Kidney (tissue), 14 donors: Measurements from ENCODE around the gene RTCA. TPM values are rescaled to one million over a fixed set of nuclear protein-coding genes. Genes with fewer than 3 reads are reported as not detected.

Source experiments
- DNase-seq, 5 donors: peaks; one replicate each; pipeline ENCODE4 v3.0.0-alpha.2; 2013 to 2020
- FAIRE-seq: peaks from 2 replicates; lab custom pipeline; 2012; peaks lifted over from hg19 to GRCh38; lab: Jason Lieb, UNC
- H3K27ac ChIP-seq, 2 donors: one replicate each; pipeline ENCODE4 v1.7.0; 2013; ENCODE audit warnings: low read depth in 2 of 2, low read length in 2 of 2, inconsistent platforms in 1 of 2
- H3K27me3 ChIP-seq: one replicate; pipeline ENCODE4 v1.7.1; 2013; ENCODE audit warnings: low read length, inconsistent platforms; ENCODE audit not compliant: control insufficient read depth, insufficient read depth
- H3K36me3 ChIP-seq, 3 donors: one replicate each; pipeline versions ENCODE4 v1.7.0 to v1.7.1; 2013; ENCODE audit warnings: low read length in 3 of 3, control low read depth in 1 of 3, inconsistent platforms in 1 of 3; ENCODE audit not compliant: insufficient read depth in 3 of 3, control insufficient read depth in 2 of 3
- H3K4me1 ChIP-seq, 3 donors: one replicate each; pipeline versions ENCODE4 v1.7.0 to v1.7.1; 2013; ENCODE audit warnings: low read length in 3 of 3, inconsistent platforms in 1 of 3, low read depth in 1 of 3; ENCODE audit not compliant: control insufficient read depth in 2 of 3, insufficient read depth in 2 of 3
- H3K4me3 ChIP-seq, 3 donors: one replicate each; pipeline versions ENCODE4 v1.7.0 to v1.8.1; 2013; ENCODE audit warnings: low read length in 3 of 3, control low read depth in 1 of 3, inconsistent platforms in 1 of 3
- H3K9ac ChIP-seq, 3 donors: one replicate each; pipeline versions ENCODE4 v1.7.0 to v1.7.1; 2013; ENCODE audit warnings: low read length in 3 of 3, control low read depth in 1 of 3, inconsistent platforms in 1 of 3
- H3K9me3 ChIP-seq, 3 donors: one replicate each; pipeline versions ENCODE4 v1.7.0 to v1.7.1; 2013; ENCODE audit warnings: low read length in 3 of 3, control low read depth in 1 of 3, inconsistent platforms in 1 of 3; ENCODE audit not compliant: control insufficient read depth in 2 of 3, insufficient read depth in 1 of 3
- CTCF ChIP-seq: IDR thresholded peaks from 3 replicates; pipeline ENCODE4 v1.5.1; 2012; ENCODE audit warnings: mild to moderate bottlenecking, moderate library complexity, borderline replicate concordance; ENCODE audit not compliant: insufficient read depth; ENCODE audit errors: extremely low read depth
- intact Hi-C: fragments of 100-400 bp; cut with DNase I; formaldehyde crosslinking; loops from one replicate; pipeline ENCODE4 v1.11.1; 2022
- polyA plus RNA-seq: library from polyadenylated mRNA; stranded (reverse); fragments of 350-450 nt; fragmentation: Illumina TruSeq; extraction: RNeasy Lipid Tissue Mini Kit (QIAGEN cat#74804); gene quantifications from one replicate; pipeline ENCODE4 v1.2.3, GENCODE V29; 2014; ENCODE audit warnings: low read depth, low replicate concordance; ENCODE audit not compliant: insufficient read depth
- total RNA-seq: library from RNA; stranded (reverse); fragmentation: NEBNext Ultra II Directional; extraction: Animal tissue kit (Norgen Biotek cat#: 25700); gene quantifications from one replicate; pipeline ENCODE4 v1.2.1, GENCODE V29; 2021
- donor health status: control.
- donor health status: control.
- donor health status: control.
- donor health status: control.
- donor health status: control.
- donor health status: DM: yes; HTN: yes; CAD: no.
- donor health status: Normal renal cell carcinoma (clear cell type).

The RTCA gene
- total and polyA plus RNA-seq, 2 donors from 2014 or later = 30.8 to 51.1 TPM

- DNase-seq (no peak), FAIRE-seq (no peak)
- no peak for TF ChIP-seq CTCF
- H3K9ac ChIP-seq = no peak overlapping the region
- peaks cover 0 to 16% (median 0%) of the 10 kb centered on the region in 3 donors for H3K4me1 ChIP-seq
- peaks cover 0 to 11% (median 0%) of the 10 kb centered on the region in 3 donors for H3K36me3 ChIP-seq
- no peak overlapping the region for H3K27ac ChIP-seq
- H3K4me3 ChIP-seq = no peak overlapping the region
- intact Hi-C loops = no loop called here
- no peaks in the 10 kb centered on the region for H3K9me3 ChIP-seq
- H3K27me3 ChIP-seq = no peaks in the 10 kb centered on the region
Observed at GRCh38 chr1:100219883-100220282, 46.1 kb upstream of the RTCA start.

GRCh38 chr1:100222428-100222827 is 43.6 kb upstream of the RTCA start:
- Histone ChIP-seq H3K4me3 (no peak overlapping the region), H3K27me3 (no peaks in the 10 kb centered on the region), H3K36me3 (peaks cover 0 to 11% (median under 1%) of the 10 kb centered on the region in 3 donors), H3K9me3 (no peaks in the 10 kb centered on the region), H3K9ac (no peak overlapping the region), H3K4me1 (peaks cover 0 to 6% (median 0%) of the 10 kb centered on the region in 3 donors), H3K27ac (no peak overlapping the region)
- DNase-seq = no peak
- TF ChIP-seq CTCF = no peak
- FAIRE-seq = no peak
- intact Hi-C loops = no loop called here

GRCh38 chr1:100229681-100230443 is 36.2 kb upstream of the RTCA start:
- no peaks in the 10 kb centered on the region for H3K9me3 ChIP-seq
- FAIRE-seq (no peak), DNase-seq (no peak)
- H3K4me3 ChIP-seq = no peak overlapping the region
- no peaks in the 10 kb centered on the region for H3K27me3 ChIP-seq
- intact Hi-C loops = no loop called here
- H3K9ac ChIP-seq = no peak overlapping the region
- peaks cover 3 to 17% (median 4%) of the 10 kb centered on the region in 3 donors for H3K36me3 ChIP-seq
- no peak overlapping the region for H3K27ac ChIP-seq
- no peaks in the 10 kb centered on the region for H3K4me1 ChIP-seq
- TF ChIP-seq CTCF = no peak
